Measurements from ENCODE around the gene RASSF3.
"Not testable (repeated sequence)": the region's sequence is repeated elsewhere in the genome, so short reads cannot be mapped to it uniquely, and the experiment has no call there.

The RASSF3 gene

GRCh38 chr12:64672925-64673409 is 62.7 kb downstream of the RASSF3 start:
- DNase-seq, result no peak

GRCh38 chr12:64673490-64674169 is 63.3 kb downstream of the RASSF3 start:
- no peak for DNase-seq

- DNase-seq, result no peak
Observed at GRCh38 chr12:64674367-64674922, 64.2 kb downstream of the RASSF3 start.

- DNase-seq, result no peak
Observed at GRCh38 chr12:64675795-64676194, 65.5 kb downstream of the RASSF3 start.

- no peak for DNase-seq
Observed at GRCh38 chr12:64678248-64678647, 68.0 kb downstream of the RASSF3 start.

GRCh38 chr12:64678835-64679234 is 68.5 kb downstream of the RASSF3 start:
- DNase-seq, result no peak

- DNase-seq, result no peak
Observed at GRCh38 chr12:64679487-64680001, 69.2 kb downstream of the RASSF3 start.

GRCh38 chr12:64680235-64680634 is 69.9 kb downstream of the RASSF3 start:
- DNase-seq, result no peak

- DNase-seq, result no peak
Observed at GRCh38 chr12:64681200-64682052, 71.1 kb downstream of the RASSF3 start.

GRCh38 chr12:64682572-64683277 is 72.4 kb downstream of the RASSF3 start:
- DNase-seq, result no peak

- no peak for DNase-seq
Observed at GRCh38 chr12:64683816-64684543, 73.7 kb downstream of the RASSF3 start.

- no peak for DNase-seq
Observed at GRCh38 chr12:64685050-64685449, 74.8 kb downstream of the RASSF3 start.

GRCh38 chr12:64685605-64686004 is 75.3 kb downstream of the RASSF3 start:
- no peak for DNase-seq

GRCh38 chr12:64687816-64688215 is 77.5 kb downstream of the RASSF3 start:
- no peak for DNase-seq

- no peak for DNase-seq
Observed at GRCh38 chr12:64688219-64688618, 77.9 kb downstream of the RASSF3 start.

- no peak for DNase-seq
Observed at GRCh38 chr12:64688715-64689114, 78.4 kb downstream of the RASSF3 start.

- DNase-seq, result not testable (repeated sequence)
Observed at GRCh38 chr12:64690236-64690635, 79.9 kb downstream of the RASSF3 start.

- DNase-seq, result no peak
Observed at GRCh38 chr12:64691227-64691794, 81.0 kb downstream of the RASSF3 start.

- DNase-seq, result no peak
Observed at GRCh38 chr12:64691795-64692583, 81.7 kb downstream of the RASSF3 start.

GRCh38 chr12:64694130-64695040 is 84.1 kb downstream of the RASSF3 start:
- no peak for DNase-seq

Data from GDM1 (cell line).